NCI-H526 (cell line): Measurements from ENCODE around the gene PLPP4.

ENCODE experiments used
- DNase-seq, 2 experiments: peaks; one replicate each; lab custom pipeline; 2025; lab: John Stamatoyannopoulos, UW

PLPP4 gene

GRCh38 chr10:120609006-120609405 lies 152.0 kb downstream of the PLPP4 start:
- peak; percentile 57 to 81 for DNase-seq

- no peak for DNase-seq
Measured at GRCh38 chr10:120610791-120611190, 153.8 kb downstream of the PLPP4 start.

DNA sequence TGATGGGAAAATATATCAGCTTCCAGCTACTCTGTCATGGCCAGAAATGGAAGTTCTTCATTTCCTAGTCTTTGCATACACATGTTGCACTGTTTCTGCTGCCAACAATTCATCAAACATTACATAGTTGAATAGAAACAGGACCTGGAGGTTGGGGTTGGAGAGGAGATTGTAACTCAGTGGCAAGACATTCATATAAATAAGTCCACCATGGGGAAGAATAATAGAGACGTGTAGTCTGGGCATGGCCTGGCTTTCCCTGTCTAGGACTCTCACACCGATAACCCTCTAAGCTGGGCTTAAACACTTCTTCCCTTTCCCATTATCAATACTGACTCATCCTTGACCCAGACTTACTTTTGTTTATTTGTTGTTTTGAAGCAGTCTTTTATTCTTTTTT lies 155.7 kb downstream of the PLPP4 start:
- no peak for DNase-seq

GRCh38 chr10:120613180-120613579 lies 156.2 kb downstream of the PLPP4 start:
- no peak for DNase-seq

- DNase-seq, result no peak
Measured at GRCh38 chr10:120614680-120615079, 157.7 kb downstream of the PLPP4 start.

DNA sequence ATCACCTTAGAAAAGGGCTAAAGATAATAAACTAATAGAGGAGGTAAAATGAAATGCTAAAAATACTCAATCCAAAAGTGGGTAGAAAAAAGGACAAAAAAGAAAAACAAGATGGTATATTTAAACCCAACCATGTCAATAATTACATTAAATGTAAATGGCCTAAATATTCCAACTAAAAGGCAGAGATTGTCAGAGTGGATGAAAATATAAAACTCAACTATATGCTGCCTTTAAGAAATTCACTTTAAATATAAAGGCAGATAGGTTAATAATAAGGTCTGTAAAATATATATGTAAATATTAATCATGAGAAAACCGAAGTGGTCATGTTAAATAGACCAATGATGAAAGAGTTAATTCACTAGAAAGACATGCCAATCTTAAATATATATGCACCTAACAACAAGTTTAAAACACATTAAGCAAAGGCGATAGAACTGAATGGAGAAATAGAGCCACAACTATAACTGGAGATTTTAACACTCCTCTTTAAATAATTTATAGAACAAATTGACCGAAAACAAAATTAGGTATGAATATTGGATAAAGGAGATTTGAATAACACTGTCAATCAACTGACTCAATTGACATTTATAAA lies 159.4 kb downstream of the PLPP4 start:
- DNase-seq, result no peak

DNA sequence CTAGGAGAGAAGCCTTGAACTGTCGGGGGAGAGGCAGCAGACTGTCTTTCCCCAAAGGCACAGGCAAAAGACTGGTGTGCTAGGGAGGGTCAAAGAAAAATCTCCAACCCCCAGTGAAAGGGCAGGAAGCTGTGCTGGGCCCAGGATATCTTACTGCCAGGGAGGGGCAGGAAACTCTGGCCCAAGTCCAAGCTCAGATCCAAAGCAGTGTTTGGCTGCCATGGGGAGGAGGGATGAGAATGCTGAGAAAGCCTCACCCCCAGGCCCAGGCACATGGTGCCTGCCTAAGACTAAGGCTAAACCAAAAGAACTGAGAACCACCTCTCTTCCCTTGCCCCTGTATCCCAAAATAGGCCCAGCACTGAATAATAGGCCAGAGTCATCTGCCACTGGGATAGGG lies 171.2 kb downstream of the PLPP4 start:
- no peak for DNase-seq

- no peak for DNase-seq
Measured at GRCh38 chr10:120630266-120630665, 173.2 kb downstream of the PLPP4 start.

DNA sequence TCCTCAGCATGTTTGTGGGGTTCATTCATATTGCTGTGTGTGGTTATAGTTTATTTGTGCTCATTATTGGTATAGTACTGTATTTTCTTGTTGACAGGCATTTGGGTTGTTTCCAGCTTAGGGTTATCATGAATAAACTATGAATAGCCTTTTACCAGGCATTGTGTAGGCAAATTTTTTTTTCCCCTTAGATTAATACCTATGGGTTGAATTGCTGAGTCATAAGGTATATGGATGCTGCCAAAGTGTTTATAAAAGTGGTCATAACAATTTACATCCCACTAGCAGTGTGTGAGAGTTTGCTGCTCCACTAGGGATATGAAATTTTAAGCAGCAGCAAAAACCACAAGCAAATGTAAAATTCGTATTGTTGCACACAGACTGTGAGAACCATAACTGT lies 175.0 kb downstream of the PLPP4 start:
- peak in 1 of 2 experiments; percentile 44 for DNase-seq

DNA sequence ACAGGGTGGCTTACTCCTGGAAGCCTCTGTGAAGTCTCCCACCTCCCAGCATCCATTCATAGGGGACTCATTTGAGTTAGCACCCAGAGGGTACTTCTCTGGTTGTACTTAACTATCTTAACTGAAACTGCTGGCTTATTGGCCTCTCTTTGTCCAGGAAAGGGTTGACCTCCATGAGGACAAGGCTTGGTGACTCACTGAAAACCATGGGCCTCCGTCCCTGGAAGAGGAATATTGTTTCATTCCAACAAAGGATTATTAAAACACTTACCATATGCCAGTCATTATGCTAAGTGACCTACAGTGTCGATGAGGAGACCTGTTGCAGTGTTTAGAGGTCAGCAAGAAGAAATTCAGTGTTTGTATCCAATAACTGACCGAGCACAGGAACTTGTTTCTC lies 175.9 kb downstream of the PLPP4 start:
- DNase-seq, result no peak

DNA sequence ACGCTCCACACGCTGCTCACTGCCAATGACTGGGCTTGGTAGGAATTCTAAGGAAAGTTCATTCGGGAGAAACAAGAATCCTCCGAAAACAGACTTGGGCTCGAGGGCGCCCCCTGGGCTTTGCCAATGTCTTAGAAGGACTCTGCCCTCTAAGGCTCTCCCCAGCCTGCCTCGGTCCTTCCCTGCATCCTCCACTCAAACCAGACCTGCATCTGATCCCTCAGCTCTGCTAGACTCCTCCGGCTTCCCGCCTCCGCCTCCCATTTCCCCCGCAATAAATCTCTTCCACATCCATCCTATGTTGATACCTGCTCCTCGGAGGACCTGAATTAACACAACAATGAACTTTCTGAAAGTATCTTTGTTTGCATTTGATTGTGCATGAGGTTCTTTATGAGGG lies 177.6 kb downstream of the PLPP4 start:
- DNase-seq, result no peak
